Stomach (tissue), 4 donors: Measurements from ENCODE around the gene ZFX.

ENCODE experiments used
- CTCF ChIP-seq, 7 experiments: fragments of 450-650 bp in 4 of 7; fragments of 200-600 bp in 3 of 7; sonication (generic) in 3 of 7; IDR thresholded peaks; one replicate each; pipeline ENCODE4 v1.5.1; 2016 to 2019; ENCODE audit warnings: antibody characterized with exemption in 7 of 7, control low read depth in 2 of 7, mild to moderate bottlenecking in 1 of 7
- EP300 ChIP-seq: sonication (generic); formaldehyde crosslinking; IDR thresholded peaks from one replicate; pipeline ENCODE4 v1.6.1; 2017; ENCODE audit warnings: antibody characterized with exemption
- POLR2A ChIP-seq, 4 donors: fragments of 450-650 bp; IDR thresholded peaks; one replicate each; pipeline ENCODE4 v1.6.1; 2016; ENCODE audit warnings: antibody characterized with exemption in 4 of 4, control low read depth in 2 of 4, mild to moderate bottlenecking in 1 of 4, moderate library complexity in 1 of 4
- POLR2AphosphoS5 ChIP-seq, 3 donors: sonication (generic); formaldehyde crosslinking; IDR thresholded peaks; one replicate each; pipeline ENCODE4 v1.6.1; 2016; ENCODE audit warnings: antibody characterized with exemption in 3 of 3

- TF ChIP-seq CTCF (IDR thresholded peaks at IDR 0.05) (no peak), POLR2A (IDR thresholded peaks at IDR 0.05) (no peak), POLR2AphosphoS5 (IDR thresholded peaks at IDR 0.05) (no peak), EP300 (no peak)
These were observed 37.0 kb downstream of the ZFX start for GRCh38 chrX:24186483-24186882.
